Measurements from ENCODE around the gene TYMS. TPM values are rescaled to one million over a fixed set of nuclear protein-coding genes. Genes with fewer than 3 reads are reported as not detected.

TYMS gene
- total RNA-seq, 2 donors from 2014 or later, result 81.9 to 90.0 TPM

GRCh38 chr18:682833-683232 lies 25.4 kb downstream of the TYMS start:
- DNase-seq, result no peak
- Histone ChIP-seq H3K4me1 (ENCODE audit: control insufficient read depth, insufficient read depth, low read length) (peaks cover 15% of the 10 kb centered on the region), H3K27me3 (ENCODE audit: control insufficient read depth, insufficient read depth, low read length, poor library complexity, severe bottlenecking) (no peaks in the 10 kb centered on the region), H3K27ac (ENCODE audit: low read depth, low read length) (no peak overlapping the region), H3K9ac (ENCODE audit: extremely low read depth, low read length, poor library complexity, severe bottlenecking) (no peak overlapping the region), H3K4me3 (ENCODE audit: low read length) (no peak overlapping the region), H3K9me3 (ENCODE audit: control insufficient read depth, low read length) (no peaks in the 10 kb centered on the region), H3K36me3 (ENCODE audit: control insufficient read depth, insufficient read depth, low read length) (peaks cover 34% of the 10 kb centered on the region)
- no peak for TF ChIP-seq CTCF (conservative IDR thresholded peaks at IDR 0.05)
- Mint-ChIP-seq H3K4me3 (no peak overlapping the region), H3K4me1 (peaks cover 14% of the 10 kb centered on the region), H3K27ac (no peak overlapping the region), H3K9me3 (no peaks in the 10 kb centered on the region), H3K27me3 (ENCODE audit: insufficient read depth) (no peaks in the 10 kb centered on the region), H3K36me3 (ENCODE audit: low read depth) (peaks cover 65% of the 10 kb centered on the region)

DNA sequence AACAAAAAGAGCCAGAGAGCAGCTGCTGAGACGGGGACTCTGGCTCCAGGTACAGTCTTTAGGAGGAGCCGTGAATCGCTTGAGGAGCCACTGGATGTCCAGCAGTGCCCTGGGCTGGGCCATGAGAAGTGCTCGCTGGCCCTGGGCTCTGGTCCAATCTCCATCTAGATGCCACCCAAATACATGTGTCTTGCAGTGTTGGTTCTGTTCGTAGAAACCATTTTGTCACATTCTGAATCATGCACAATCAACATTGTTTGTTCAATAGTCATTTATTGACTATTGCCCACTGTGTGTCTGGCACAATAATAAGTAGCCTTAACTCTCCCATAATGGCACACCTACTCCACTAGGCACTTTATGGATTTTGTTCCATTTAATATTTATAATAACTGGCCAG lies 26.1 kb downstream of the TYMS start:
- Mint-ChIP-seq H3K9me3 (no peaks in the 10 kb centered on the region), H3K4me1 (peaks cover 14% of the 10 kb centered on the region)
- TF ChIP-seq CTCF (conservative IDR thresholded peaks at IDR 0.05), result no peak

DNA sequence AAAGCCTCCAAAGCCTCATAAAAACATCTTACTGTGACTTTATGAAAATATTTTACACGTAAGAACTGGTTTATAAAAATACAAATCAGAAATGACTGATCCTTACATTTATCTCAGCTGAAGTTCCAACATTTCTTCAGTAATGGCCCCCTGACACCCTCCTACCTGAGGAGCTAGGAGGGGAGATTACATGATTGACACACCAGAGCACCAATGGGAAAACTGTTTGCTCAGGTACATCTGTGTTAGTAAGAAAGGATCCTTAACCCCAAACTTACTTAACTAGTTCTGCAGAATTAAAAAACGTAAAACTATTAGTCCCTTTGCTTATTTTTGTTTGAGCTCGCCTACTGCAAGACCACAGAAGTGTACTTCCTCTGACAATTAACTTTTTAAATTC lies 28.0 kb downstream of the TYMS start:
- TF ChIP-seq CTCF (conservative IDR thresholded peaks at IDR 0.05), result no peak
- Mint-ChIP-seq H3K9me3 (no peaks in the 10 kb centered on the region), H3K4me3 (no peak overlapping the region), H3K27me3 (ENCODE audit: insufficient read depth) (no peaks in the 10 kb centered on the region), H3K4me1 (peaks cover 14% of the 10 kb centered on the region), H3K27ac (no peak overlapping the region), H3K36me3 (ENCODE audit: low read depth) (peaks cover 53% of the 10 kb centered on the region)
- H3K4me1 ChIP-seq (ENCODE audit: control insufficient read depth, insufficient read depth, low read length), result peaks cover 15% of the 10 kb centered on the region
- H3K27me3 ChIP-seq (ENCODE audit: control insufficient read depth, insufficient read depth, low read length, poor library complexity, severe bottlenecking), result no peaks in the 10 kb centered on the region
- H3K36me3 ChIP-seq (ENCODE audit: control insufficient read depth, insufficient read depth, low read length), result peaks cover 28% of the 10 kb centered on the region
- H3K27ac ChIP-seq (ENCODE audit: low read depth, low read length), result no peak overlapping the region
- H3K4me3 ChIP-seq (ENCODE audit: low read length), result peak overlapping the region; percentile 63
- H3K9ac ChIP-seq (ENCODE audit: extremely low read depth, low read length, poor library complexity, severe bottlenecking), result no peak overlapping the region
- no peaks in the 10 kb centered on the region for H3K9me3 ChIP-seq (ENCODE audit: control insufficient read depth, low read length)
- DNase-seq, result no peak
- WGBS, 2 experiments (ENCODE audit: insufficient coverage in 1 of 2, insufficient read length in 1 of 2), result 86% methylated on average over 3 of the region's 3 CpGs; no CpG with 5 or more reads in 1 of the 2 experiments

More for the DNA sequence above, 26.1 kb downstream of the TYMS start:
- Mint-ChIP-seq H3K4me3 (no peak overlapping the region), H3K27ac (no peak overlapping the region), H3K36me3 (ENCODE audit: low read depth) (peaks cover 63% of the 10 kb centered on the region), H3K27me3 (ENCODE audit: insufficient read depth) (no peaks in the 10 kb centered on the region)
- Histone ChIP-seq H3K9ac (ENCODE audit: extremely low read depth, low read length, poor library complexity, severe bottlenecking) (no peak overlapping the region), H3K27me3 (ENCODE audit: control insufficient read depth, insufficient read depth, low read length, poor library complexity, severe bottlenecking) (no peaks in the 10 kb centered on the region), H3K36me3 (ENCODE audit: control insufficient read depth, insufficient read depth, low read length) (peaks cover 27% of the 10 kb centered on the region), H3K4me1 (ENCODE audit: control insufficient read depth, insufficient read depth, low read length) (peaks cover 15% of the 10 kb centered on the region), H3K4me3 (ENCODE audit: low read length) (no peak overlapping the region), H3K27ac (ENCODE audit: low read depth, low read length) (no peak overlapping the region), H3K9me3 (ENCODE audit: control insufficient read depth, low read length) (no peaks in the 10 kb centered on the region)
- no peak for DNase-seq
- 79 to 85% methylated on average over 5 of the region's 5 CpGs for WGBS, 2 experiments (ENCODE audit: insufficient coverage in 1 of 2, insufficient read length in 1 of 2)
